Lung microvascular endothelial cell (primary cell): ENCODE results near the gene ACAN. TPM values are rescaled to one million over a fixed set of nuclear protein-coding genes. Genes with fewer than 3 reads are reported as not detected.
A peak's percentile ranks its signal among the peaks of the same experiment; 100 is the strongest.

ENCODE experiments used
- DNase-seq, 2 donors: peaks; one replicate each; pipeline versions ENCODE4 v3.0.0 to v3.0.0-alpha.2; 2010; ENCODE audit warnings: low read depth in 2 of 2
- total RNA-seq: library from RNA; depleted of rRNA; stranded (reverse); fragments of >200 nt; gene quantifications from 2 replicates; pipeline ENCODE4 v1.2.1, GENCODE V29; 2014

Gene ACAN
- total RNA-seq, 1 donor from 2014 or later = not detected

GRCh38 chr15:88920186-88920891, 117.1 kb downstream of the ACAN start:
- DNase-seq = peak in 1 of 2 donors; percentile 34

GRCh38 chr15:88920892-88921435, 117.7 kb downstream of the ACAN start:
- DNase-seq = peak in 1 of 2 donors; percentile 25

Other genes with a start within 250 kb of the ACAN start
- gene AEN, start 182.1 kb upstream of the ACAN start, total RNA-seq = 36.4 and 37.5 TPM in 2 replicates
- gene ISG20, start 164.4 kb upstream of the ACAN start, total RNA-seq = 13.5 and 54.4 TPM in 2 replicates
- gene HAPLN3, start 92.1 kb downstream of the ACAN start, total RNA-seq = 56.7 and 76.0 TPM in 2 replicates
- 31.2 and 40.1 TPM in 2 replicates for gene MFGE8, start 109.9 kb downstream of the ACAN start, total RNA-seq